OCI-LY3 (cell line): ENCODE measurements around the gene UBE2B.

Experiments
- EZH2phosphoT487 ChIP-seq: fragments of 200-600 bp; shearing (Covaris generic); IDR thresholded peaks from 2 replicates; pipeline ENCODE4 v1.6.1; 2018; ENCODE audit warnings: antibody characterized with exemption, mixed run types, low read depth
- TF ChIP-seq, protein P1 (sequence below): fragments of 200-600, 300-600 bp; sonication (generic); IDR thresholded peaks from 2 replicates; pipeline ENCODE4 v1.5.1; 2014; ENCODE audit warnings: antibody characterized with exemption, low read length, low read depth

GRCh38 chr5:134426361-134426760 lies 55.0 kb downstream of the UBE2B start:
- no peak for TF ChIP-seq EZH2phosphoT487
- TF ChIP-seq, protein P1, sequence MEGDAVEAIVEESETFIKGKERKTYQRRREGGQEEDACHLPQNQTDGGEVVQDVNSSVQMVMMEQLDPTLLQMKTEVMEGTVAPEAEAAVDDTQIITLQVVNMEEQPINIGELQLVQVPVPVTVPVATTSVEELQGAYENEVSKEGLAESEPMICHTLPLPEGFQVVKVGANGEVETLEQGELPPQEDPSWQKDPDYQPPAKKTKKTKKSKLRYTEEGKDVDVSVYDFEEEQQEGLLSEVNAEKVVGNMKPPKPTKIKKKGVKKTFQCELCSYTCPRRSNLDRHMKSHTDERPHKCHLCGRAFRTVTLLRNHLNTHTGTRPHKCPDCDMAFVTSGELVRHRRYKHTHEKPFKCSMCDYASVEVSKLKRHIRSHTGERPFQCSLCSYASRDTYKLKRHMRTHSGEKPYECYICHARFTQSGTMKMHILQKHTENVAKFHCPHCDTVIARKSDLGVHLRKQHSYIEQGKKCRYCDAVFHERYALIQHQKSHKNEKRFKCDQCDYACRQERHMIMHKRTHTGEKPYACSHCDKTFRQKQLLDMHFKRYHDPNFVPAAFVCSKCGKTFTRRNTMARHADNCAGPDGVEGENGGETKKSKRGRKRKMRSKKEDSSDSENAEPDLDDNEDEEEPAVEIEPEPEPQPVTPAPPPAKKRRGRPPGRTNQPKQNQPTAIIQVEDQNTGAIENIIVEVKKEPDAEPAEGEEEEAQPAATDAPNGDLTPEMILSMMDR: no peak
